Heart left ventricle (tissue), 13 donors: Measurements from ENCODE around the gene POC1A.

Experiments used
- CTCF ChIP-seq, 12 donors: fragments of 200-600 bp; sonication (generic) in 4 of 12; IDR thresholded peaks; one replicate each; pipeline versions ENCODE4 v1.5.0 to v1.8.0; 2018 to 2022; ENCODE audit warnings: antibody characterized with exemption in 12 of 12, mild to moderate bottlenecking in 5 of 12
- POLR2A ChIP-seq, 2 donors: fragments of 450-650 bp; IDR thresholded peaks; one replicate each; pipeline ENCODE4 v1.6.1; 2017; ENCODE audit warnings: antibody characterized with exemption in 2 of 2, mild to moderate bottlenecking in 2 of 2, moderate library complexity in 2 of 2
- donor health status: ischemic (EF 13 %, LVEDD 7.1; RV severe dilation, severe dysfunction).
- donor health status: DM: no; HTN: yes; CAD: no.
- donor health status: DM: no; HTN: no; CAD: no.
- donor health status: ischemic (EF 25% LVEDD 6.9; RV normal size, moderate dysfunction).
- donor health status: ischemic (EF 25% LVEDD 5.7; RV mildly dilated, moderate dysfunction).
- donor health status: ischemic (EF 35%, LVEDD 5.7; RV mildly dilated, moderate dysfunction).
- donor health status: nonischemic (EF 11% LVEDD 7.7; RV severe dilation, severe dysfunction).
- donor health status: DM: yes; HTN: yes; CAD: no.
- donor health status: PGD.
- donor health status: ischemic (EF 29% LVEDD 5.4; RV normal size, mild dysfunction).
- donor health status: nonischemic (EF 23%, LVEDD 6.1; RV moderate dilation, normal function).

GRCh38 chr3:52196977-52197376, 42.8 kb upstream of the POC1A start:
- no peak for TF ChIP-seq CTCF (IDR thresholded peaks at IDR 0.05)
- TF ChIP-seq POLR2A (IDR thresholded peaks at IDR 0.05) = no peak
